HG03039 (cell line): Measurements from ENCODE around the gene TBC1D22A.

Source experiments
- ATAC-seq: cut with Tn5 transposase; IDR thresholded peaks from one replicate; pipeline ENCODE4 v1.9.1; 2021; ENCODE audit warnings: mild to moderate bottlenecking, moderate library complexity; ENCODE audit not compliant: unreplicated experiment

The TBC1D22A gene

DNA sequence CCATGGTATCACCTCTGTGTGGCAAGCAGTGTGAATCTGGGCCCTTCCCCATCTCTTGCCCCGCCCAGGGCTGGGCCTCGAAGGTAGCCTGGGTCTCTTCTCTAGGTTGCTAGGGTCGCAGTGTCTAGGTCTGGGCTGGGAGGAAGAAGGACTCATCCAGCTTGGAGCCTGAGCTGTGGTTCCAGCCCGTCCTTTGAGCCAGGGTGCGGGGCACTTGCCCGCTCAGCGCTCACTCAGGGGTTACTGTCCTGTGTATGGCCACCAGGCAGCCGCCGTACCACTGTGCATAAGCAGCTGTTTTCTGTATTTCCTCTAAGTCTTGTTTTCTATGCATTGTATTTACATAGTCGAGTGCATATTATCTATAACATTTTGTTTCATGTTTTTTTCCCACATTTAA lies 160.9 kb downstream of the TBC1D22A start:
- no peak for ATAC-seq

DNA sequence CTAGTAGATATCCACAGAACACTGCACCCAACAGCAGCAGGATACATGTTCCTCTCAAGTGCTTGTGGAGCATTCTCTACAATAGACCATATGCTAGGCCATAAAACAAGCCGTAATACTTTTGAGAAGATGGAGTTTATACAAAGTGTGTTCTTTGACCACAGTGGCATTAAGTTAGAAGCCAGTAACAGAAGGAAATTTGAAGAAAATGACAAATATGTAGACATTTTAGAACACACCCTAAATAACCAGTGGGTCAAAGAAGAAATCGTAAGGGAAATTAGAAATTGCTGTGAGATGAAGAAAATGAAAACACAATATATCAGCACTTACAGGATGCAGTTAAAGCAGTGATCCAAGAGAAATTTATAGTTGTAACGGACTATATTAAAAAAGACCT lies 163.4 kb downstream of the TBC1D22A start:
- no peak for ATAC-seq

DNA sequence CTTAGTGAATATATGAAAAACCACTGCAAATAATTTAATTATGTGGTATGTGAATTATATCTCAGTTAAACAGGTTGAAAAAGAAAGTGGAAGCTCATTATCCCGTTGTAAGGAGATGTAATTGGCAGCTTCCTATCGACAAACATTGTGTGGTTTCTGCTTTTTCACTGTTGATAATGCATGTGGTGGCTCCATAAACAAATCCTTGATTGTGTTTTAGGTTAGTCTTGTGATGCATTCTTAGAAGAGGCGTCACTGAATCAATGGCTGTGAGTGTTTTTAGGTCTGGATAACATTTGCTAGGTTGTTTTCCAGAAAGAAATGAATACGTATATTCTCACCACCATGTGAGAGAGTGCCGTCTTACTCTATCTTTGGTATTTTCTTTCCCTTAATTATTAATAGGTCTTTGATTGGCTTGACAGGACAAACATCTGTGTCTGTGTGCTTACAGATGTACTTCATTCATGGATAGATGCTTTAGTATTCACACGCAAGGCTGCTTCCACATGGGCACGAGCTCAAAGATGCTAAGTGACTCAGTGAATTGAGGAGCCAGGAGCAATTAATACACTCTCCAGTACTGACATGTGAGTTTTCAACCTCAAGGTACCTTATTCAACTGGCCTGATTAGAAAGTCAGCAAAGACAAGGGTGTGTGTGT lies 166.7 kb downstream of the TBC1D22A start:
- no peak for ATAC-seq

DNA sequence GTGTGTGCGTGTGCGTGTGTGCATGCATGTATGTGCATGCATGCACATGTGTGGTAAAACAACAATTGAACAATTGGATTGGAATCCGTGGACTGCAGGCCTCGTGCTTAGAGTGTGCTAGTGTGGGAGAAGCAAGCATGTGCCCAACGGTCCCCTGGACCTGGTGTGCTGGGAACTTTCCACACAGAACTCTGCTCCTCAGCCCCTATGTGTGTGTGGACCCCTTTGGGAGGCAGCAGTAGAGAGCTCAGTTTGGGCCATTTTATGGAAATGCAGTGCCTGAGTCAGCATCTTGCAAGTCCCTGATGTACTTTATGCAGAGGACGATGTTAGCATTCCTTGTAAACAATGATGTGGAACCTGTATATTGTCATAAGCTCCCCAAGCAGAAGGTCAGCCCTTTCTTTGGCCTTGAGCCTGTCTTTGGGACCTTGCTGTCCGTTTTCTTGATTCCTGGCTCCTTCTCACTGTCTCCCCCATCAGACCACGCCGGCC lies 167.3 kb downstream of the TBC1D22A start:
- no peak for ATAC-seq

DNA sequence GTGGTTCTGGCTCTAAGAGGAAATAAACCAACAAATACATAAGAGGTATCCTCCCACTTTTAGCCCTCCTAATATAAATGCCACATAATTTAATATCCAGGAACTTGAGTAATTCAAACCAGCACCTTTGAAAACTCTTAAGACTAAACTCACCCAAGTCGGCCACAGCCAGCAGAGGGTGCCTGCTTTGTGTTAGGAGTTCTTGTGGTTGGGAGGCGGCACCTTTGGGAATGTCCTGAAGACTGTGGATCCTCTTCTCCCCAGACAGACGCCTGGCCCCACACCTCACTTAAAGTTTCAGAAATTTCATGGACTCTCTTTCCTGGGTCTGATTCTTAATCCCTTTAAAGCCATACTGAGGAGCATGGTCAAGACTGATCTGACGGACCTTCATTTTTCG lies 169.0 kb downstream of the TBC1D22A start:
- ATAC-seq = no peak

DNA sequence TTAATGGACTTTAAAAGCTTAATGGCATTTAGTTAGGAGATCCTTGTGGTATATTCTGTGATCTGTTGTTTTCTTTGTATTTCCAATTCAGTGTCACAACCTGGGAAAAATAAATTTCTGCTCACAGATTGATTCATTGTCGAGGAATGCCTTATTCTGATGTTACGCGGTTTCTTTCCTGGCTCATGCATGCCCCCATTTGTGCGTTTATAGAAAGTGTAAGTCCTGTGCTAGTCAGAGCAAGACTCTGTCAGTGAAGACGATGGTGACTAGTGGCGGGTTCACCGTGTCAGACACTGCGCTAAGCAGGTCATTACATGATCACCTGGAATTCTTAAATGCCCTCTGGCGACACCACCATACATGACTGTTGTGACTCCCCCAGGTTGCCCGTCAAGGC lies 169.4 kb downstream of the TBC1D22A start:
- ATAC-seq = no peak

DNA sequence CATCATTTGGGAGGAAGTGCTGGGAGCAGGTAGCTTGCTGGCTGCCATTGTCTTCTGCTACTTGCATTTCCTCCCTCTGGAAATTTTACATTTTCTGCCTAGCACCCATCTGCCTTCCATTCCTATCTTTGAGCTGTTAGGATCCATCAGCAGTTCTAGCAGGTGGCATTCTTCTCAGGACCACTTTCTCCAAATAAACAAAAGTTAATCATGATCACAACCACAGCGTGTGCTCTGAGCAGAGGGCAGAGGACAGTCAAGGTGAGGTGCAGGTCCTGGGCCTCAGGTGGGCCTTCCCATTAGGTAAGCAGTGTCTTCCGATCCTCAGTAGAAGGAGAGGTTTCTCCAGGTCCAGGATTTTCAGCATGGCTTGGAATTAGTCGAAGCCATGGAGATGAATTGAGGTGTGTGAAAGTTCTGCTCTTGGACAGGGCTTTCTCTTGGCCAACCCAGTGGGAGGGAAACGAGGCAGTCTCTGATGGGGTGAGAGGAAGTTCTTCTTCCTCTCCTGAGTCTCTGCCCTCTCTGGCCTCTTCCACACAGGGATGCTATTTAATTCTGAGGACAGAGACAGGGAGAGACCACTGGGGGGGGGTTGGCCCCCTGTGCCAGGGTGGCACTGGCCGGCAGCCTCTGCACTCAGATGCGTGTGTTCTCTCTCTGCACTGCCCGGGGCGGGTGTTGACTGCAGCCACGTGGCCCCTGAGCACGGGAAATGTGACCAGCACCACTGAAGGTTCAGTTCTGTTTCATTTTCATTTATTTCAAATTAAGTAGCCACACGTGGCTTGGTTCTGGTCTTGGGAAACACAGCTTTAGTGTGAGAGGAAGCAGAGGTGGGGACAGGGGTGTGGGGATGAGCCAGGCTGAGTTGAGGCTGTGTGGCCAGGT lies 170.8 kb downstream of the TBC1D22A start:
- no peak for ATAC-seq

DNA sequence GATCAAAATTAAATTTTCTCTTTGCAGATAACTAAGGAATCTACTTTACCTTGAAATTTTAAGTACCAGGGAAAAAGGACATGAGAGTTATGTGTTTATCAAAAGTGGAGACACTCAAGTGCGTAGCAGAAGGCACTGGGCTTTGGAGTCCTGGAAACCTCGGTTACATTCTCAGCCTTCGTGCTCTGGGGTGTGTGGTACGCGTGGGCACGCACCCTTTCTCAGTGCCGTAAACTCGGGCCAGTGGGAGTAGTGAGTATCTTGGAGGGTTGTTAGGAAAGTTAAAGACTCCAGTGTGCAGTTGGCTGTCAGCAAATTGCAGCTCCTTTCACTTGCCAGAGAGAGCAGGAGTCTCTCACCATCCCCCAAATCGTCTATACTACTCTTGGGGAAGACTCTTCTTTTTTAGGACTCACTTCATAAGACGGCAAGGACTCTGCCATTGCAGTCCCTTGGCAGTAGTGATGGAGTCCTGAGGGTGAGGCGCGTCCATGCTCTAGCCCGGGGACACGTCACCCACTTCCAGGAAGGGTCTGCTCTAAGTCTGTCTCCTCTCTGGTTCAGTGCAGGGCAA lies 171.8 kb downstream of the TBC1D22A start:
- ATAC-seq = no peak

DNA sequence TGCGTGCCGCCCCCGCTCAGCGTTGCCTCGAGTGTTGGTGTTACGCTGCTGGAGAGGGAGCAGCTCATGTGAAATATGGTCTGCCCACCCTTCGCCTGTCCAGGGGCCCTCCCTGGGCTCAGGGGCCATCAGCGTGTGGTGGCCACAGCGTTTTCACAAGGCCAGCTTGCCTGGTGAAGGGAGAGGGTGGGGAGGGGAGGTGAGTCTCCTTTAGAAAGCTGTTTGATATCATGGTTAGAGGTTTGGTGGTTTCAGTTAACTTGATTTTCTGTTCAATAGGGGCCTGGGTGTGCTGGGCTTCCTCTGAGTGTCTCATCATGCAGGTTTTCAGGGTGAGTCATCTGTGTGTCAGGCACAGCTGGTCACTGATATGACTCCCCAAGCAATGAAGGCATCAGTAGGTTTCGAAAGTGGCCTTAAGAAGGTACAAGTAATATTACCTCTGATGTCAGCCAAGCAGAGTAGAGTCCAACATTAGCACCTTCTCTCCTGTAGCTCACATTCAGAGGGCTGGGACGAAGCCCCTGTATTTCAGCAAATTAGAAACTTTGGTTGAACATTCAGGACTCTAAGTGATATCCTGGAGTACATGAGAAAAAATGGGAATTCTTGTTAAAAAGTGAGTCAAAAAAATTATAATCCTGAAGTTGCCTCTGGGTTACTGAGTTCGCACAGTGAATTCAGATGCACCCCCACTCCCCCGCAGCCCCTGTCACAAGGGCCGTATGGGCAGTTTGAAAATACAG lies 172.5 kb downstream of the TBC1D22A start:
- no peak for ATAC-seq

DNA sequence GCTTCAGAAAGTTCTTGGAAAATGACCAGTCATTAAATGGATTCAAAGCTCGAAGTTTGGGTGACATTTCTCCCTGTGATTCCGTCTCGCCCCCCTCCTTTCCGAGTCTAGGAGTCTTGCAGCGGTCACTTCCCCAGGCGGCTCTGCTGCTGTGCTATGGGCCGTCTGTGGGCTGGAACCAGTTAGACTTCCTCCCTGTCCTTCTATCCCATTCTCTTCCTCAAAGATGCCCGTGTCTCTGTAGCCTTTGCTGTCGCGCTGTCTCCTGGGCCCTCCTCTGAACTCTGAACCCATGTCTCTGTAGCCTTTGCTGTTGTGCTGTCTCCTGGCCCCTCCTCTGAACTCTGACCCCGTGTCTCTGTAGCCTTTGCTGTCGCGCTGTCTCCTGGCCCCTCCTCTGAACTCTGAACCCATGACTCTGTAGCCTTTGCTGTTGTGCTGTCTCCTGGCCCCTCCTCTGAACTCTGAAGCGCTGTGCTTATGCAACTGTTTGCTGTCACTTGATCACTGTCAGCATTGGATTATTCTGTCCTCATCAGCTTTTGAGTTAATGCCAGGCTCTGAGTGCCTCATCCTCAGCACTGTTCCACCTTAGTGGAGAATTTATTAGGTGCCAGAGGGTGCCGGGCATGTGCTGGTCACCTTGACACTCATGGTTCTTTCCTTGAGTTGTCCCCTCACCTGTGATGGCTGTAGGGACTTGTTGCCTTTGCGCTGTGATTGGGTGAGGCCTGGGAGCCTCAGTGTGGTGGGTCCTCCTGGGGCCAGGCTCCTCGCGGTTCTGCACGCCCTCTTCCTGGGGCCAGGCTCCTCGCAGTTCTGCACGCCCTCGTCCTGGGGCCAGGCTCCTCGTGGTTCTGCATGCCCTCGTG lies 173.3 kb downstream of the TBC1D22A start:
- ATAC-seq = no peak

DNA sequence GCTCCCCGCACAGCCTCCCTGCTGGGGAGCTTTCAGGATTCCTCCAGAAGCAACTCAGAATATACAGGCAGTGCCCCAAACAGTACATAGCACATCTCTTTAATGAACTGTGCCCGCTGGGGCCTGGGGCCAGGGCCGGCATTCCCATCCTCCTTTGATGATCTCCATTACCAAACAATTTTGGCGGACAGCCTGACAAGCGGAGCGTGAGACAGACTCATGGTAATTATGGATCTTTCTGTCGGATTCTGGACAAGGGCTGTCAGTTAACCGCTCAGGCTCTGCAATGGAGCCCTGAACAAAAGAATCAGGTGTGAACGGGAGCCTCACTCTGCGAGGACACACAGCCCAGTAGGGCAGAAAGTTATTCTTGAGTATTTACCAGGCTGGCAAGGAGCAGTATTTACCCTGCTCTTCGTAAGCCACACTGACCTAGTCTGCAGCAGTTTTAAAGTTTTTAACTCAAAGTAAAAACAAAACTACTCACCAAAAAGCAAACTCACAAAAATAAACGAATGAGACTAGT lies 174.0 kb downstream of the TBC1D22A start:
- no peak for ATAC-seq

DNA sequence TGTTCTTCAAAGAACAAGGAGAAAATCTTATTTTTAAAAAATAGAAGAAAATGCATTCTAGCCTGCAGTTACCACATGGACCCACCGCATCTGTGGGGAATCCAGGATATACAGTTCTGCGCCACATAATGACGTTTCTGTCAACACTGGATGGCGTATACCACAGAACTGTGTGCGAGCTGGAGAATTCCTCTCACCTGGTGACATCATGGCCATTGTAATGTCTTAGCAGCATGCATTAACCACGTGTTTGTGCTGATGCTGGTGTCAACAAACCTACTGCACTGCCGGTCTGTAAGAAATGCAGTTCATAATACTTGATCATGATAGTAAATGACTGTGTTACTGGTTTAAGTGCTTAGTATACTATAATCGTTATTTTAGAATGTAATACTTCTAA lies 174.7 kb downstream of the TBC1D22A start:
- ATAC-seq = no peak

DNA sequence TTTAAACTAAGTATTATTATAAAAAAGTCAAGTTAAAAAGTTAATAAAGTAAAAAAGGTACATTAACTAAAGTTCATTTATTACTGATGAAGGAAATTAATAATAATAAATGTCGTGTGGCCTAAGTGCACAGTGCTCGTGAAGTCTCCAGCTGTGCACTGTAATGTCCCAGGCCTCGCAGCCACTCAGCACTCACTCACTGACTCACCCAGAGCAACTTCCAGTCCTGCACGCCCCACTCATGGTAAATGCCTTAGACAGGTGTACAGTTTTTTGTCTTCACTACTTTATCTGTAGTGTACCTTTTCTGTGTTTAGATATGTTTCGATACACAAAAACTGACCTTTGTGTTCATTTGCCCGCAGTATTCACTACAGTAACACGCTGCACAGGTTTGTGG lies 175.5 kb downstream of the TBC1D22A start:
- ATAC-seq = no peak

DNA sequence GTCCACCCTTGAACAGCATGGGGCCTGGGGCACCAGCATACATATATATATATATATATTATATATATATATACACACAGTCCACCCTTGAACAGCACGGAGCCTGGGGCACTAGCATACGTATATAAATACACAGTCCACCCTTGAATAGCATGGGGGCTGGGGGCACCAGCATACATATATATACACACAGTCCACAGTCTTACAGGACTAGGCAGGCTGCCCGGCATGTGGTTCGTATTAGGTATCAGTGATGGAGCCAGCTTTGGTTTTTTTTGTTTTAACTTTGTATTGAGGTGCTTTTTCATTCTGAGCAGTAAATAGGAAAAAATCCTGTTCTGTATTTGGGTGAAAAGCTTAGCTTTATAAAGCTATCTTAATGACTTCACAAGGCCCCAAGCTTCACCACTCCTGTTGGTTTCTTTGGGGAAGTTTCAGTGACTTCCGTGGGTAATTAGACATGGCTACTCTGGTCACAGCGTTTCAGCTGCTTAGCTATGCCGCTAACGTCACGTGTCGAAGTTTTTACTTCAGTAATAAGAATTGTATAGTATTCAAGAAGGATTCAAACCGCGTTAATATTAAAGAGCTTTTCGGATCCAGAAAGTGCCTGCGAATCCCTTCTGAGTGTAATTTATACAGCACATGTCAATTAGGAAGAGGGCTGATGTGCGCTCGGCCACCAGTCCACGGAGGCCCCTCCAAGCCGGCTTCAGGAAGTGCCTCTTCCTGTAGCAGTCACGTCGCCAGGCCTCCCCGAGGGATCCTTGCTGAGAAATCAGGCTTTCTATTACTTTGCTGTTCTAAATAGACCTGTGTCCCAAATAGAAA lies 179.7 kb downstream of the TBC1D22A start:
- no peak for ATAC-seq

DNA sequence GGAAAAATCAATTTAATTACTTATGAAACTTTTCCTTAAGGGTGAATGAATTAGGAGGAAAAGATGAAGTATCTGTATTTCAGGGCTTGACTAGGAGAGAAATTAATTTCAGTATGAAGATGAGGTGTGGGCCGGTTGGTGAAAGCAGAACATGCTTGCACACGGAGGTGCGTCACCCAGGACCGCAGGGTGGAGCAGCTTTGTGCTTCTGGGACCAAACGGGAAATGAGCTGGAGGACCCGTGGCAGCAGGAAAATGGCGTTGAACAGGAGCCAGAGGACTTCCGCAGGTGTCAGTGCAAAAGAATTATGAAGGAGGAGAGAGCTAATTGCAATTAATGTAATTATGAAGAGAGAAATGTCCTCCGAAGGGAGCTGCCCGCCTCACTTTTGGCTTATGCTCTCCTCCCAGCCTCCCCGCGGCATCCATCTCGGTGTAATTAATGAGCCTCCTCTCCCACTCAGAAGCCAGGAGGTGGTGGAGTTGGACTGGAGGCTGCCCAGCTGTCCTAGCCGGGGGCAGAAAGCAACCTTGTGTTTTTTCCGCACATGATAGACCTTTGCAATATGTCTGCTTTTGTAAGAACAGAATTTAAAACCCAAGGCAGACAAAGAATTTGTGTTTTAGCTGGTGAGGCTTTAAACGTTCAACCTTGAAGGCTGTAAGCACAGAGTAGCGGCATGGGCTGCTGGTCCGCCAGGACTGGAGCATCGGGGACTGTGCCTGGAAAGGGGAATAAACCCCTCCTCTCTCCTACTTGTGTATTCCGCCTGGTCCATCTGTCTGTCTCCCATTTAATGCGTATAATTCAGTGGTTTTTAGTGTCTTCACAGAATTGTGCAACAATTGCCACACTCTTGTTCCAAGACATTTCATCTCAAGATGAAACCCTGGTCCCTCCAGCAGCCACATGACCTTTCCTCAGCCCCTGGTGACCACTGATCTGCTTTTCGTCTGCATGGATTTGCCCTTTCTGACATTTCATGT lies 180.6 kb downstream of the TBC1D22A start:
- no peak for ATAC-seq

DNA sequence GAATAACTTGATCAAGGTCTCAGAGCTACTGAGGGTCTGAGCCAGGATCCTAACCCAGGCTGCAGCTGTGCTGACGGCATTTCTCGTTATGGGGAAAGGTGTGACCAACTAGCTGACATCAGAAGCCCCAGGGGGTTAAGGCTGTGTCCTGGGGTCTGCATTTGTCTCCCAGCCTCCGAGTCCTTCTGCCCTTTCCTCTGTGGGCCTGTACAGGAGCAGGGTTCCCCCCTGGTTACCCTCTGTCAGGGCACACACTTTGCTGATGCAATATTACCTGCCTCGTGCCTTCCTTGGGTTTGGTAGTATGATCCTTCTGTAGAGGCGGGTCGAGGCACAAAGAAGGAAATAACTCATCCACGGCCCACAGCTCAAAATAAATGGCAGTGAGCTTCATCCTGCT lies 183.0 kb downstream of the TBC1D22A start:
- no peak for ATAC-seq

DNA sequence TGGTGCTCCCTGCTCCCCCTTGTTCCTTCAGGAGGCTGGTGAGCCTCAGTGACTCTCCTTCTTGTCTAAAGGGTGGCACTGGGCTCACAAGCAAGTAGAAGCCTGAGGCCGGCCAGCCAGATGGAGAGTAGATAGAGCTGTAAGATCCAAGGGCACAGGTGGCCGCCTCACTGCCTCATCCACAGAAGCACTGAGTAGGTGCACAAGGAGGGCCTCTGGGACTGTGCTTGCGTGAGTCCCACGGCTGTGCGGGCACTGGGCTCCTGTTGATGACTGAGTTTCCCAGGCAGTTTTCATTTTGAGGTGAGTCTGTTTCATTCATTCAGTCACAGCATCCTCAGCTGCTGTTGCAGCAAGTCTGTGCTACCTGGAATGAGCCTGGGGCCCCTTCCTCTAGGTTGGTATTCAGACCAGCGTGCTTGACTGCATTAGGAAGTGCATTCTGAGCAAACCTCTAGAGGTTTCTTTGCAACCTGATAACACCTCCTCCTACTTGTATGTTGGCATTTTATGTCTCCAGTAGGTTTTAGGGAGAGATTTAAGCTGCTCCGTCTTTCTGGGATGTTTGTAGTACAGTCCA lies 184.0 kb downstream of the TBC1D22A start:
- ATAC-seq = no peak
